HG03280 (cell line): ENCODE results near the gene EPSTI1.

ENCODE experiments used
- ATAC-seq: cut with Tn5 transposase; IDR thresholded peaks from one replicate; pipeline ENCODE4 v1.9.1; 2021; ENCODE audit warnings: mild to moderate bottlenecking, moderate library complexity; ENCODE audit not compliant: unreplicated experiment

Gene EPSTI1

DNA sequence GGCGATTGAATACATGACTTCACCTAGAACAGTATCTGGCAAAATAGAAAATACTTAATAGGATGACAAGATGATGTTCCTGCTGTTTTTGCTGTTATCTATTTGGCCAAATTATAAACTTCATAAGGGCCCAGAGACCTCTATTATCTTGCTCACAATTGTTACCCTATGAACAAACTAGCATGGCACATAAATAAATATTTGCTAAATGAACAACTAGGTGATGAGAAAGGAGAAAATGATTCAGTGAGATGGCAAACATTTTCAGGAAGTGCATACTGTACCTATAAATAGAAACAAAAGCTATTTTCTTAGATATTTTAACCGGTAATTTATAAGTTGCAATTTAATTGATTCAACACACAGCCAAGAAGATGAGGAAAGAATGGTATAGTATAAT lies 132.3 kb downstream of the EPSTI1 start:
- ATAC-seq = no peak

DNA sequence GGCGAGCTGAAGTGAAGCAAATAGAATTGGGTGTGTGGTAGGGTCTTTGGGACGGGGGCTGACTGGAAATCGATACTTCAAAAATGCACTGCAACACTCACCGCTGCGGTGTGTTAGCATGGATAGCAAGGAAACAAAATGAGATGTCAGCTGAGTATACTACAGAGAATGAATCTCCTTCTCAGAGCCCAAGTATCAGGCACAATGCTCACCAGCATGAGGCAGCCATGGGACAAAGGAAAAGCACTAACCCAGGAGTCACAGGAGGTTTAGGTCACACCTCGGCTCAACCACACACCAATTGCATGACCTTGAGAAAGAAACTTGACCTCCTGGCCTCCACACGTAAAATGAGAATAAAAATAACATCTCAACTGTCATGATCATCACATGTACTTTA lies 136.6 kb downstream of the EPSTI1 start:
- ATAC-seq = no peak

DNA sequence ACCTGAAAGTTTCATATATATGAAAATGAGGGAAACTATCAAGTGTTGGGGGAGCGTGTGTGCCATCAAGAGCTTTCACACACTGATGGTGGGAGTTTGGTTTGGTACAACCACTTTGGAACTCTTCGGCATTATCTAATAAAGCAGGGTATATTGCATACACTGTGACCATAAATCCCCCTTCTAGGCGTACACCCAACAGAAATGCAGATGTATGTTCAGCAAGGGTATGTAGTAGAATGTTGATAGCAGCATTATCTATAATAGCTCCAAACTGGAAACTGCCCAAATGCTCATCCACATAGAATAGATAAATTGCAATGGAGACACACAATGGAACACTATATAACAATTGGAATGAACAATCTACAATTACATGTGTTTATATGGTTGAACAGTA lies 139.9 kb downstream of the EPSTI1 start:
- no peak for ATAC-seq

DNA sequence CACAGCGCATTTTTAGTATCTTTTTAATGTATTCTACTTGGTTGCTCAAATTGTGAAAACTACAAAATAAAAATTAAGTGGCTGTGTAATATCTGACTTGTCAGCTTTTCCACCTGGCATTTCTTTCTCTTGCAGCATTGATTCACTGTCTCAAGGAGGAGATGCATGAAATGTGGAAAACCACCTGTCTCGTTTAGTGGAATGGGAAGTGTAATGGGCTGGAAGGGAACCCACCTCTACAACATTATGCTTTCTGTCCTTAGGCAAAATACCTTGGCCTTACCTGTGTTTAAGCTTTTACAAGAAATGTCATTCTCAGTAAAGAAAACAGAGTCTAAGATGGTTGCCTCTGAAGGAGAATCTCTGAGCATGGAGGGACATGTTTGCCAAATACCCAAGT lies 142.8 kb downstream of the EPSTI1 start:
- ATAC-seq = no peak

DNA sequence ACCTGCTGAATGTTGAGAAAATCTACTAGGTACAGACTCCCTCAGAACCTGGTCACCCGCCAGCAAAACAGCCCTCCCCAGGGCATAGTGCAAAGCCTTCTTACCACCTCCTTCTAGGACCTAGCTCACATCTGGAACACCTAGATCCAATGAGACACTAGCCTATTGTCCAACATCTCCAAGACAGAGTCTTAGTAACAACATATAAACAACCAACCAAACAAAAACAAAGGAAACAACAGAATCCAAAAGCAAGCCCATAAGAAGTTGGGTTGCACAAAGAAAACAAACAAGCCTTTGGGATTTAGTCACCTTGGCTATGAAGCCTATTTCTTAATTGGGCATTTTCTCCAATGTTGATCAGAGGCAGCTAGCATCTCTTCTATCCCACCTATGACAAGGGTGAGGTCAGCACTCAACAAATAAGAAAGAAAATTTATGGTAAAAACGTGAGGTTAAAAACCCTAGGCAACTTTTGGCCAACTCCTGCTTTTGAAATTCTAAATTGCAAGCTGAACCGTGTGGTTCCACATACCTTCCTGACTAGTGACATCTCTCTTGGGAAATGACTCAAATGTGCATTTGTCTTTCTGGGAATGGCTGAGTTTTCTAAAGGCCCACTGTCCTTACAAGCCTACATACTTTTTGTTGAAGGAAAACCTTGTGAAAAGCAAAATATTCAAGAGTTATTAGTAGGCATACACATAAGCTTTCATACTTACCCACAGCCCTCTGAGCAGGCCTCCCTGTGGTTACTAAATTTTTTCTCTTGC lies 144.0 kb downstream of the EPSTI1 start:
- no peak for ATAC-seq

DNA sequence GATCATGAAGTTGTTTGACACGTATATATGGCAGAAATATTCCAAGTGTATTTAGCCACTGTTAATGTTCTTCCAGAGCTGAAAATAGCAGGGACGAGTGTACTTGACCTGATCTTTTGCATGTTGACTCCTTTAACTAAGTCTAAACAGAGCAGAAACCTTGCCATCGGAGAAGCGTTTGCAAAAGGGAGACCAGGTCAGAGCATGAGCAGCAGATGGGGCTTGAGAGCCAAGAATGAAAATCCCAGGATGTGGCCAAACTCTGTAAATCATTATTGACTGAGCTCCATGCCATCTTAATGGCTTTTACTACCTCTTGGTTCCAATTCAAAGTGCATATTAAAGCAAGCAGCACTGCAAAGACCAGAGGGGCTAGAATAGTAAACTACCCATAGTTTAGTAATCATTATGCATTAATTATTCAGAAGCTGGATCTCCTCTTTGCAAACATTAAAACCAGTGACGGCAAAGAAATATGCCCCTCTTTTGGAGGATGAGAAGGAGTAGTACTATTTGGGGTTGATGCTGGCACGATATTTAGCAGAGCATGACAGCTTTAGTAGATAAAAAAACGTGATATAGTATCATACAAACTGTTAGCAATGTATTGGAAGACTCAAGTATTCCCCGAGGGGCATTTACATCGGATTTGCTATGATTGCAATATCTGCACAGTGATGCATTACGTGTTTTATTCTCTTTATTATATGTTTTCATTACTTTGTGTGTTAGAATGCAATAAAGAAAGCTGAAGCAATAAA lies 154.9 kb downstream of the EPSTI1 start:
- ATAC-seq = no peak
